Heart left ventricle (tissue), 13 donors: ENCODE measurements around the gene HOXA2.

Experiments
- CTCF ChIP-seq, 12 donors: fragments of 200-600 bp; sonication (generic) in 4 of 12; IDR thresholded peaks; one replicate each; pipeline versions ENCODE4 v1.5.0 to v1.8.0; 2018 to 2022; ENCODE audit warnings: antibody characterized with exemption in 12 of 12, mild to moderate bottlenecking in 5 of 12
- POLR2A ChIP-seq, 2 donors: fragments of 450-650 bp; IDR thresholded peaks; one replicate each; pipeline ENCODE4 v1.6.1; 2017; ENCODE audit warnings: antibody characterized with exemption in 2 of 2, mild to moderate bottlenecking in 2 of 2, moderate library complexity in 2 of 2
- donor health status: ischemic (EF 13 %, LVEDD 7.1; RV severe dilation, severe dysfunction).
- donor health status: DM: no; HTN: yes; CAD: no.
- donor health status: DM: no; HTN: no; CAD: no.
- donor health status: ischemic (EF 25% LVEDD 6.9; RV normal size, moderate dysfunction).
- donor health status: ischemic (EF 25% LVEDD 5.7; RV mildly dilated, moderate dysfunction).
- donor health status: ischemic (EF 35%, LVEDD 5.7; RV mildly dilated, moderate dysfunction).
- donor health status: nonischemic (EF 11% LVEDD 7.7; RV severe dilation, severe dysfunction).
- donor health status: DM: yes; HTN: yes; CAD: no.
- donor health status: PGD.
- donor health status: ischemic (EF 29% LVEDD 5.4; RV normal size, mild dysfunction).
- donor health status: nonischemic (EF 23%, LVEDD 6.1; RV moderate dilation, normal function).

GRCh38 chr7:27150568-27151340 is 48.3 kb upstream of the HOXA2 start:
- peak; percentile 64 to 90 (median 82) for TF ChIP-seq CTCF (IDR thresholded peaks at IDR 0.05)
- no peak for TF ChIP-seq POLR2A (IDR thresholded peaks at IDR 0.05)
